Activated CD4-positive, alpha-beta T cell treated with anti-CD3 and anti-CD28 coated beads, Interleukin-2, amount 50 U/mL, for 4 hours (primary cell): ENCODE measurements around the gene SLC15A2.

Source experiments
- DNase-seq, 2 experiments: peaks; one replicate each; pipeline ENCODE4 v3.0.0-alpha.2; 2020

SLC15A2 gene

GRCh38 chr3:121988146-121988545 lies 93.9 kb downstream of the SLC15A2 start:
- no peak for DNase-seq

- DNase-seq, result no peak
Observed at GRCh38 chr3:121989943-121990342, 95.7 kb downstream of the SLC15A2 start.

GRCh38 chr3:121992601-121993560 lies 98.7 kb downstream of the SLC15A2 start:
- DNase-seq, result no peak
